Astrocyte (in vitro differentiated cells and primary cell): Measurements from ENCODE around the gene USP20.

Experiments
- CTCF ChIP-seq: IDR thresholded peaks from 2 replicates; pipeline ENCODE4 v1.5.1; 2011; ENCODE audit warnings: low read depth, mild to moderate bottlenecking, inconsistent platforms, low read length, moderate library complexity; ENCODE audit not compliant: insufficient read depth
- EZH2 ChIP-seq: IDR thresholded peaks from 2 replicates; pipeline ENCODE4 v1.6.1; 2012; ENCODE audit warnings: mild to moderate bottlenecking, low read length, inconsistent platforms; ENCODE audit not compliant: insufficient read depth

- TF ChIP-seq EZH2: no peak
- TF ChIP-seq CTCF: no peak
Measured at GRCh38 chr9:129865668-129866320, 30.5 kb downstream of the USP20 start.
